ENCODE measurements around the gene PTPN6.

Gene PTPN6

GRCh38 chr12:6957151-6957701, 6.1 kb downstream of the PTPN6 start:
- no peak for DNase-seq

- peak in 1 of 2 experiments; percentile 50 for DNase-seq
Observed at GRCh38 chr12:6957741-6958608, 6.8 kb downstream of the PTPN6 start.

- DNase-seq, result peak in 1 of 2 experiments; percentile 50
Observed at GRCh38 chr12:6958609-6959057, 7.5 kb downstream of the PTPN6 start.

- DNase-seq, result peak; percentile 76 to 77
Observed at GRCh38 chr12:6959058-6959804, 8.1 kb downstream of the PTPN6 start.

- DNase-seq, result no peak
Observed at GRCh38 chr12:6959805-6960592, 8.8 kb downstream of the PTPN6 start.

GRCh38 chr12:6960593-6961277, 9.6 kb downstream of the PTPN6 start:
- DNase-seq, result peak; percentile 56 to 67

GRCh38 chr12:6961278-6961694, 10.1 kb downstream of the PTPN6 start:
- DNase-seq, result peak; percentile 96

GRCh38 chr12:6961695-6962284, 10.6 kb downstream of the PTPN6 start:
- peak in 1 of 2 experiments; percentile 81 for DNase-seq

GRCh38 chr12:6962285-6963015, 11.3 kb downstream of the PTPN6 start:
- peak in 1 of 2 experiments; percentile 19 for DNase-seq

- no peak for DNase-seq
Observed at GRCh38 chr12:6963016-6963731, 12.0 kb downstream of the PTPN6 start.

GRCh38 chr12:6963791-6964413, 12.7 kb downstream of the PTPN6 start:
- no peak for DNase-seq

- no peak for DNase-seq
Observed at GRCh38 chr12:6964605-6965025, 13.5 kb downstream of the PTPN6 start.

- peak; percentile 88 to 90 for DNase-seq
Observed at GRCh38 chr12:6965026-6965661, 14.0 kb downstream of the PTPN6 start.

GRCh38 chr12:6965714-6966113, 14.6 kb downstream of the PTPN6 start:
- DNase-seq, result peak in 1 of 2 experiments; percentile 28

GRCh38 chr12:6966351-6966750, 15.2 kb downstream of the PTPN6 start:
- DNase-seq, result peak in 1 of 2 experiments; percentile 24

GRCh38 chr12:6967651-6968100, 16.5 kb downstream of the PTPN6 start:
- DNase-seq, result no peak

- no peak for DNase-seq
Observed at GRCh38 chr12:6968426-6968825, 17.3 kb downstream of the PTPN6 start.

GRCh38 chr12:6970096-6970527, 19.0 kb downstream of the PTPN6 start:
- no peak for DNase-seq

- DNase-seq, result no peak
Observed at GRCh38 chr12:6974180-6974579, 23.0 kb downstream of the PTPN6 start.
